ENCODE measurements around the gene FOXP3.

DNA sequence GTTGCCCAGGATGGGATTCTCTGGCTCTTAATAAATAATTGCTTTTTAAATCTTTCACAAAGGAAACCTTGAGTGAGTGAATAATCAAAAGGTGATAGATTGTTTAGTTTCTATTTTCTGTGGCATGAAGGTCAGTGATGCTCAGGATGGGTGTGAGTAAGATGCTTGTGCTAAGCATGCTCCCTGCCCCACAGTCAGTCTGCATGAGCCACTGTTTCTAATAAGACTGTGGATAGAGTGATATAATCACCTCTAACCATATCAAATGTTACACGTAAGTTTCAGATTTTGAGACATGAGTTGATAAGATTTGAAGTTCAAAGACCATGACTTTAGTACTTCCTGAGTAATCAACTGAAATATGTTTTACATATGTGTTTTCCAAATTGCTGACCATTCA, 36.2 kb upstream of the FOXP3 start:
- no peak for TF ChIP-seq EZH2 (IDR thresholded peaks at IDR 0.05; ENCODE audit: low read depth, unreplicated experiment)
- TF ChIP-seq CREB1 (CRISPR knock-in tag; IDR thresholded peaks at IDR 0.05; ENCODE audit: low read depth), result no peak
- TF ChIP-seq JUNB (IDR thresholded peaks at IDR 0.05; ENCODE audit: unreplicated experiment), result no peak
- TF ChIP-seq STAT1 (IDR thresholded peaks at IDR 0.05; ENCODE audit: unreplicated experiment), result no peak
- TF ChIP-seq CTCF (conservative IDR thresholded peaks at IDR 0.05; ENCODE audit: low read depth in 2 of 2), result no peak
- TF ChIP-seq REST (IDR thresholded peaks at IDR 0.05; ENCODE audit: unreplicated experiment), result no peak
- TF ChIP-seq POLR2AphosphoS5 (IDR thresholded peaks at IDR 0.05; ENCODE audit: low read depth), result no peak
- TF ChIP-seq ZNF114 (CRISPR knock-in tag; IDR thresholded peaks at IDR 0.05), result no peak
- TF ChIP-seq ETS1 (IDR thresholded peaks at IDR 0.05), result no peak
- TF ChIP-seq EZH2phosphoT487 (IDR thresholded peaks at IDR 0.05; ENCODE audit: unreplicated experiment), result no peak
- no peak for TF ChIP-seq ZNF331 (CRISPR knock-in tag; IDR thresholded peaks at IDR 0.05; ENCODE audit: low read depth)
